Measurements from ENCODE around the gene TRAF1.
A peak's percentile ranks its signal among the peaks of the same experiment; 100 is the strongest.

TRAF1 gene

GRCh38 chr9:120909904-120910303 is 16.7 kb downstream of the TRAF1 start:
- Histone ChIP-seq H3K4me2 (ENCODE audit: low read depth, low read length, poor library complexity, severe bottlenecking) (peak overlapping the region; percentile 62), H4K20me1 (ENCODE audit: insufficient read depth, low read length, poor library complexity, severe bottlenecking) (no peaks in the 10 kb centered on the region)

GRCh38 chr9:120905315-120906164 is 21.1 kb downstream of the TRAF1 start:
- TF ChIP-seq CTCF (conservative IDR thresholded peaks at IDR 0.05; ENCODE audit: low read length) (no peak), EZH2phosphoT487 (IDR thresholded peaks at IDR 0.05; ENCODE audit: borderline replicate concordance) (no peak)
- H3F3A ChIP-seq (ENCODE audit: low read depth), result no peaks in the 10 kb centered on the region

More at GRCh38 chr9:120909904-120910303, 16.7 kb downstream of the TRAF1 start:
- no peak for TF ChIP-seq CTCF (conservative IDR thresholded peaks at IDR 0.05; ENCODE audit: low read length)
- no peak for TF ChIP-seq EZH2phosphoT487 (IDR thresholded peaks at IDR 0.05; ENCODE audit: borderline replicate concordance)
- Histone ChIP-seq H3K27me3 (ENCODE audit: insufficient read depth, low read length, poor library complexity, severe bottlenecking) (no peaks in the 10 kb centered on the region), H3K9ac (ENCODE audit: low read depth, low read length, poor library complexity, severe bottlenecking) (peak overlapping the region; percentile 59), H3K4me3 (ENCODE audit: low read length, poor library complexity, severe bottlenecking) (peak overlapping the region; percentile 19), H3K36me3 (ENCODE audit: insufficient read depth, low read length) (no peaks in the 10 kb centered on the region), H3K9me3 (ENCODE audit: insufficient read depth, low read depth, low read length) (no peaks in the 10 kb centered on the region), H2AFZ (ENCODE audit: low read length) (0 out of 2 replicates have a peak overlapping the region, but pooled peaks have one; percentile 15), H3K4me1 (ENCODE audit: insufficient read depth, low read length, poor library complexity, severe bottlenecking) (peaks cover 43% of the 10 kb centered on the region), H3K79me2 (ENCODE audit: insufficient read depth, low read length) (no peaks in the 10 kb centered on the region), H3F3A (ENCODE audit: low read depth) (no peaks in the 10 kb centered on the region), H3K9me2 (replicated peaks; ENCODE audit: low read depth, low read length) (no peaks in the 10 kb centered on the region)

GRCh38 chr9:120904978-120905301 is 21.7 kb downstream of the TRAF1 start:
- H3K27me3 ChIP-seq (ENCODE audit: insufficient read depth, low read length, poor library complexity, severe bottlenecking), result no peaks in the 10 kb centered on the region
- no peaks in the 10 kb centered on the region for H3K9me2 ChIP-seq (replicated peaks; ENCODE audit: low read depth, low read length)
- H3K9me3 ChIP-seq (ENCODE audit: insufficient read depth, low read depth, low read length), result no peaks in the 10 kb centered on the region
- H3K9ac ChIP-seq (ENCODE audit: low read depth, low read length, poor library complexity, severe bottlenecking), result no peak overlapping the region
- no peaks in the 10 kb centered on the region for H4K20me1 ChIP-seq (ENCODE audit: insufficient read depth, low read length, poor library complexity, severe bottlenecking)
- peak overlapping the region; percentile 27 for H3K4me2 ChIP-seq (ENCODE audit: low read depth, low read length, poor library complexity, severe bottlenecking)
- no peaks in the 10 kb centered on the region for H3F3A ChIP-seq (ENCODE audit: low read depth)
- peaks cover 69% of the 10 kb centered on the region for H3K4me1 ChIP-seq (ENCODE audit: insufficient read depth, low read length, poor library complexity, severe bottlenecking)
- H3K79me2 ChIP-seq (ENCODE audit: insufficient read depth, low read length), result no peaks in the 10 kb centered on the region
- no peak overlapping the region for H2AFZ ChIP-seq (ENCODE audit: low read length)
- no peak overlapping the region for H3K4me3 ChIP-seq (ENCODE audit: low read length, poor library complexity, severe bottlenecking)
- TF ChIP-seq EZH2phosphoT487 (IDR thresholded peaks at IDR 0.05; ENCODE audit: borderline replicate concordance) (no peak), CTCF (conservative IDR thresholded peaks at IDR 0.05; ENCODE audit: low read length) (no peak)
- no peaks in the 10 kb centered on the region for H3K36me3 ChIP-seq (ENCODE audit: insufficient read depth, low read length)

More at GRCh38 chr9:120905315-120906164, 21.1 kb downstream of the TRAF1 start:
- Histone ChIP-seq H4K20me1 (ENCODE audit: insufficient read depth, low read length, poor library complexity, severe bottlenecking) (no peaks in the 10 kb centered on the region), H3K4me1 (ENCODE audit: insufficient read depth, low read length, poor library complexity, severe bottlenecking) (peaks cover 75% of the 10 kb centered on the region), H3K9me3 (ENCODE audit: insufficient read depth, low read depth, low read length) (no peaks in the 10 kb centered on the region), H3K9ac (ENCODE audit: low read depth, low read length, poor library complexity, severe bottlenecking) (peak overlapping the region; percentile 5), H3K27me3 (ENCODE audit: insufficient read depth, low read length, poor library complexity, severe bottlenecking) (no peaks in the 10 kb centered on the region), H3K36me3 (ENCODE audit: insufficient read depth, low read length) (no peaks in the 10 kb centered on the region), H3K4me2 (ENCODE audit: low read depth, low read length, poor library complexity, severe bottlenecking) (peak overlapping the region; percentile 27), H2AFZ (ENCODE audit: low read length) (no peak overlapping the region), H3K4me3 (ENCODE audit: low read length, poor library complexity, severe bottlenecking) (no peak overlapping the region), H3K9me2 (replicated peaks; ENCODE audit: low read depth, low read length) (no peaks in the 10 kb centered on the region), H3K79me2 (ENCODE audit: insufficient read depth, low read length) (no peaks in the 10 kb centered on the region)
